Measurements from ENCODE around the gene PCDH10.

The PCDH10 gene

GRCh38 chr4:133152330-133152821, 3.3 kb downstream of the PCDH10 start:
- TF ChIP-seq CTCF (IDR thresholded peaks at IDR 0.05; ENCODE audit: low read depth, low read length): no peak
- in situ Hi-C loops (cut with HindIII; ENCODE audit: low sequenced_read_pairs): no loop called here
- peak overlapping the region; percentile 65 for H3K4me3 ChIP-seq (ENCODE audit: low read depth, low read length)
- peak; percentile 37 for DNase-seq (ENCODE audit: low read depth, low spot score)

GRCh38 chr4:133152831-133153481, 3.9 kb downstream of the PCDH10 start:
- in situ Hi-C loops (cut with HindIII; ENCODE audit: low sequenced_read_pairs): no loop called here
- no peak for TF ChIP-seq CTCF (IDR thresholded peaks at IDR 0.05; ENCODE audit: low read depth, low read length)
- H3K4me3 ChIP-seq (ENCODE audit: low read depth, low read length): peak overlapping the region; percentile 65
- peak; percentile 53 for DNase-seq (ENCODE audit: low read depth, low spot score)

GRCh38 chr4:133154725-133155124, 5.6 kb downstream of the PCDH10 start:
- no peak overlapping the region for H3K4me3 ChIP-seq (ENCODE audit: low read depth, low read length)
- TF ChIP-seq CTCF (IDR thresholded peaks at IDR 0.05; ENCODE audit: low read depth, low read length): peak; percentile 80
- peak; percentile 72 for DNase-seq (ENCODE audit: low read depth, low spot score)
- in situ Hi-C loops (cut with HindIII; ENCODE audit: low sequenced_read_pairs): no loop called here

GRCh38 chr4:133156096-133156495, 7.0 kb downstream of the PCDH10 start:
- TF ChIP-seq CTCF (IDR thresholded peaks at IDR 0.05; ENCODE audit: low read depth, low read length): no peak
- in situ Hi-C loops (cut with HindIII; ENCODE audit: low sequenced_read_pairs): no loop called here
- H3K4me3 ChIP-seq (ENCODE audit: low read depth, low read length): no peak overlapping the region
- DNase-seq (ENCODE audit: low read depth, low spot score): peak; percentile 57

GRCh38 chr4:133156556-133156955, 7.5 kb downstream of the PCDH10 start:
- no peak for TF ChIP-seq CTCF (IDR thresholded peaks at IDR 0.05; ENCODE audit: low read depth, low read length)
- H3K4me3 ChIP-seq (ENCODE audit: low read depth, low read length): no peak overlapping the region
- in situ Hi-C loops (cut with HindIII; ENCODE audit: low sequenced_read_pairs): no loop called here

GRCh38 chr4:133157460-133158160, 8.5 kb downstream of the PCDH10 start:
- peak; percentile 27 for DNase-seq (ENCODE audit: low read depth, low spot score)
- TF ChIP-seq CTCF (IDR thresholded peaks at IDR 0.05; ENCODE audit: low read depth, low read length): no peak
- H3K4me3 ChIP-seq (ENCODE audit: low read depth, low read length): no peak overlapping the region
- in situ Hi-C loops (cut with HindIII; ENCODE audit: low sequenced_read_pairs): no loop called here

More at GRCh38 chr4:133156556-133156955, 7.5 kb downstream of the PCDH10 start:
- no peak for DNase-seq (ENCODE audit: low read depth, low spot score)

All from astrocyte of the spinal cord (primary cell).